Endodermal cell (in vitro differentiated cells): ENCODE results near the gene LIPI. TPM values are rescaled to one million over a fixed set of nuclear protein-coding genes. Genes with fewer than 3 reads are reported as not detected.

Experiments used
- DNase-seq: peaks from one replicate; pipeline ENCODE4 v3.0.0-alpha.2; 2017
- H3K27ac ChIP-seq: 2 replicates; pipeline ENCODE4 v1.5.1; 2013; ENCODE audit warnings: mild to moderate bottlenecking, low read depth, low read length, moderate library complexity
- H3K27me3 ChIP-seq: 2 replicates; pipeline ENCODE4 v1.6.1; 2013; ENCODE audit warnings: mild to moderate bottlenecking, low read length, moderate library complexity; ENCODE audit not compliant: insufficient read depth, control insufficient read depth, poor library complexity, severe bottlenecking
- H3K36me3 ChIP-seq: 2 replicates; pipeline ENCODE4 v1.7.0; 2013; ENCODE audit warnings: mild to moderate bottlenecking, low read length, moderate library complexity; ENCODE audit not compliant: control insufficient read depth, insufficient read depth
- H3K4me1 ChIP-seq: one replicate; pipeline ENCODE4 v1.7.0; 2013; ENCODE audit warnings: low read length; ENCODE audit not compliant: control insufficient read depth, insufficient read depth
- H3K4me3 ChIP-seq: 2 replicates; pipeline ENCODE4 v1.5.1; 2013; ENCODE audit warnings: mild to moderate bottlenecking, low read length, moderate library complexity
- H3K9ac ChIP-seq: 2 replicates; pipeline ENCODE4 v1.6.1; 2013; ENCODE audit warnings: mild to moderate bottlenecking, low read length, moderate library complexity; ENCODE audit not compliant: poor library complexity, severe bottlenecking; ENCODE audit errors: extremely low read depth
- H3K9me3 ChIP-seq: 2 replicates; pipeline ENCODE4 v1.6.1; 2013; ENCODE audit warnings: mild to moderate bottlenecking, low read length, moderate library complexity; ENCODE audit not compliant: control insufficient read depth
- H3K27ac Mint-ChIP-seq: 2 replicates; pipeline ENCODE4 v1.8.0; 2020; ENCODE audit warnings: mixed read lengths
- H3K27me3 Mint-ChIP-seq: 2 replicates; pipeline ENCODE4 v1.8.0; 2021; ENCODE audit warnings: mild to moderate bottlenecking, mixed read lengths; ENCODE audit not compliant: insufficient read depth
- H3K36me3 Mint-ChIP-seq: 2 replicates; pipeline ENCODE4 v1.8.0; 2020; ENCODE audit warnings: low read depth, mixed read lengths
- H3K4me1 Mint-ChIP-seq: 2 replicates; pipeline ENCODE4 v1.8.0; 2020; ENCODE audit warnings: mixed read lengths
- H3K4me3 Mint-ChIP-seq: 2 replicates; pipeline ENCODE4 v1.8.0; 2020; ENCODE audit warnings: mild to moderate bottlenecking, moderate library complexity, mixed read lengths
- H3K9me3 Mint-ChIP-seq: 2 replicates; pipeline ENCODE4 v1.8.0; 2020; ENCODE audit warnings: mild to moderate bottlenecking, mixed read lengths
- CTCF ChIP-seq: fragments of 200-600 bp; sonication (generic); conservative IDR thresholded peaks from 2 replicates; pipeline ENCODE4 v1.5.0; 2021; ENCODE audit warnings: antibody characterized with exemption, mild to moderate bottlenecking
- WGBS, 2 experiments: methylation state at CpG; one replicate each; pipeline versions ENCODE4 v1.1.5 to v1.1.7; 2013; ENCODE audit warnings: missing lambda C conversion rate in 2 of 2, mixed read lengths in 1 of 2; ENCODE audit not compliant: insufficient coverage in 1 of 2, insufficient read length in 1 of 2; 5-methylcytosine and 5-hydroxymethylcytosine counted together
- total RNA-seq, 2 donors: library from RNA; stranded (reverse); fragmentation: NEBNext Ultra II Directional in 1 of 2; extraction: Animal tissue kit (Norgen Biotek cat#: 25700) in 1 of 2; gene quantifications; 2 replicates in 1 of 2; 3 replicates in 1 of 2; pipeline ENCODE4 v1.2.1, GENCODE V29; 2021

Gene LIPI
- total RNA-seq, 2 donors from 2014 or later: not detected

- Histone ChIP-seq H3K4me3 (no peak overlapping the region), H3K4me1 (no peaks in the 10 kb centered on the region), H3K9ac (no peak overlapping the region), H3K27me3 (no peaks in the 10 kb centered on the region), H3K9me3 (peaks cover 31% of the 10 kb centered on the region), H3K36me3 (peaks cover 20% of the 10 kb centered on the region), H3K27ac (no peak overlapping the region)
- Mint-ChIP-seq H3K9me3 (peaks cover 82% of the 10 kb centered on the region), H3K36me3 (peaks cover 29% of the 10 kb centered on the region), H3K4me1 (peaks cover 2% of the 10 kb centered on the region), H3K4me3 (no peak overlapping the region), H3K27me3 (no peaks in the 10 kb centered on the region), H3K27ac (no peak overlapping the region)
- peak; percentile 63 for TF ChIP-seq CTCF
- DNase-seq: peak; percentile 49
- WGBS, 2 experiments: 72 to 83% methylated on average over 3 of the region's 3 CpGs
Observed at GRCh38 chr21:14119038-14119437, 91.7 kb downstream of the LIPI start.

- H3K27ac ChIP-seq: no peak overlapping the region
Observed at GRCh38 chr21:14116080-14116481, 94.7 kb downstream of the LIPI start.

GRCh38 chr21:14115646-14116045 lies 95.1 kb downstream of the LIPI start:
- 93% methylated on average over 3 to 7 of the region's 7 CpGs for WGBS, 2 experiments
- Mint-ChIP-seq H3K36me3 (peaks cover 29% of the 10 kb centered on the region), H3K4me3 (no peak overlapping the region), H3K4me1 (peaks cover 2% of the 10 kb centered on the region), H3K27me3 (no peaks in the 10 kb centered on the region), H3K9me3 (peaks cover 65% of the 10 kb centered on the region), H3K27ac (no peak overlapping the region)
- no peak overlapping the region for H3K4me3 ChIP-seq
- no peaks in the 10 kb centered on the region for H3K9me3 ChIP-seq
- H3K4me1 ChIP-seq: no peaks in the 10 kb centered on the region
- DNase-seq: no peak
- H3K27me3 ChIP-seq: no peaks in the 10 kb centered on the region
- no peak overlapping the region for H3K27ac ChIP-seq
- peaks cover 18% of the 10 kb centered on the region for H3K36me3 ChIP-seq
- H3K9ac ChIP-seq: no peak overlapping the region
- TF ChIP-seq CTCF: no peak

More at GRCh38 chr21:14116080-14116481, 94.7 kb downstream of the LIPI start:
- Mint-ChIP-seq H3K27me3 (no peaks in the 10 kb centered on the region), H3K36me3 (peaks cover 29% of the 10 kb centered on the region), H3K4me3 (no peak overlapping the region), H3K4me1 (peaks cover 2% of the 10 kb centered on the region), H3K27ac (no peak overlapping the region), H3K9me3 (peaks cover 69% of the 10 kb centered on the region)
- Histone ChIP-seq H3K4me3 (no peak overlapping the region), H3K36me3 (peaks cover 18% of the 10 kb centered on the region), H3K9ac (no peak overlapping the region), H3K9me3 (peaks cover 4% of the 10 kb centered on the region), H3K4me1 (no peaks in the 10 kb centered on the region), H3K27me3 (no peaks in the 10 kb centered on the region)
- no peak for DNase-seq
- TF ChIP-seq CTCF: no peak
- WGBS, 2 experiments: 94 to 95% methylated on average over 6 of the region's 6 CpGs
